NCI-H524 (cell line): ENCODE measurements around the gene P3H3.
"Not testable (repeated sequence)": the region's sequence is repeated elsewhere in the genome, so short reads cannot be mapped to it uniquely, and the experiment has no call there.

Source experiments
- DNase-seq, 2 experiments: peaks; one replicate each; lab custom pipeline; 2025; lab: John Stamatoyannopoulos, UW

Gene P3H3

DNA sequence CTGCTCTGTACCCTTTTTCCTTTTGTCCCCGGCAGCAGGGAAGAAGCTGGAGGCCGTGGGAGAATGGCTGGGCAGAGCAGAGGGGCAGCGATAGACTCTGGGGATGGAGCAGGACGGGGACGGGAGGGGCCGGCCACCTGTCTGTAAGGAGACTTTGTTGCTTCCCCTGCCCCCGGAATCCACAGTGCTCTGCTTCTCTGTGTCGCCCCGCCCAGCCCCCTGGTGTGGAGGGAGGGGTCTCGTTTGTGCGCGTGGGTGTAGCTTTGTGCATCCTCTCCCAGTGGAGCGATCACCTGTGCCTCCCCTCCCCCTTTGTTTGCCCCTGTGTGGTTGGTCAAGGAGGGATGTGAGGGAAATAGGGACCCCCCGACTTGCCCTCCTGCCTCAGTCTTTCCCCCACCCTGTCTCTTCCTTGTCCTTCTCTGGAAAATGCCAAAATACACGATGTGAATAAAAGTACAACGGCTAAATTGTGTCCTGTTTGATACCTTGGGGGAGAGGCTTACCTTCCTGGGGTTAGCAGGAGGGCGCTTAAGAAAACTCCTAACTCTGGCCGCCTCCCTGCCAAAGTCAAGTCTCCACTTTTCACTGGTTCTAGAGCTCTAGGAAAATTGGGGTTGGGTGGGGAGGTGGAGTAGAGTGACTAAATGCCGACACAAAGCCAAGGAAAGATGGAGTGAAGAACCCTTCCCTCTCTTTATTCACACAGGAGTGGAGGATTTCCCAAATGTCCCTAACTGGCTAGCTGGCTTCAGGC is 38.1 kb downstream of the P3H3 start:
- DNase-seq: no peak

DNA sequence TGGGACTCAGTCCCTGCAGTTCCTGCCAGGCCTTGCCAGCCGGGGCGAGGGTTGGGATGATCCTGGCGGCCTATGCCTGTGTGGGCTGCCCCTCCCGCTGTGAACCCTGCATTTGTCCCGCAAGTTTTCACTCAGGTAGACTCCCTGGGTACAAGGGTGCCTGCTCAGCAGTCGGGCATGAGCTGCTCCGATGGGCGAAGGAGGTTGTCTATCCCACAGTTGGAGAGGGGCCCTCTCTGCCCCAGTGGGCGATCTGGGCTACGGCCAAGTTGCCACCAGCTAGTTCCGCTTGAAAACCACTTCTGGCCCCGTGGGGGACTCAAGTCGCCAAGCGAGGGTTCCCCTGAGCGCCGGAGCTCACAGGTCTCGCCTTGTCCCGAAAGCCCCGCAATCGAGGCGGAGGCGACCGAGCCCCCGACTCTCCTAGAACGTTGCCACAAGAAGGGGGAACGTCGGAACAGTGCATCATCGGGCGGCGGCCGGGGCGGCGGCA is 38.8 kb downstream of the P3H3 start:
- DNase-seq: peak in 1 of 2 experiments; percentile 25

DNA sequence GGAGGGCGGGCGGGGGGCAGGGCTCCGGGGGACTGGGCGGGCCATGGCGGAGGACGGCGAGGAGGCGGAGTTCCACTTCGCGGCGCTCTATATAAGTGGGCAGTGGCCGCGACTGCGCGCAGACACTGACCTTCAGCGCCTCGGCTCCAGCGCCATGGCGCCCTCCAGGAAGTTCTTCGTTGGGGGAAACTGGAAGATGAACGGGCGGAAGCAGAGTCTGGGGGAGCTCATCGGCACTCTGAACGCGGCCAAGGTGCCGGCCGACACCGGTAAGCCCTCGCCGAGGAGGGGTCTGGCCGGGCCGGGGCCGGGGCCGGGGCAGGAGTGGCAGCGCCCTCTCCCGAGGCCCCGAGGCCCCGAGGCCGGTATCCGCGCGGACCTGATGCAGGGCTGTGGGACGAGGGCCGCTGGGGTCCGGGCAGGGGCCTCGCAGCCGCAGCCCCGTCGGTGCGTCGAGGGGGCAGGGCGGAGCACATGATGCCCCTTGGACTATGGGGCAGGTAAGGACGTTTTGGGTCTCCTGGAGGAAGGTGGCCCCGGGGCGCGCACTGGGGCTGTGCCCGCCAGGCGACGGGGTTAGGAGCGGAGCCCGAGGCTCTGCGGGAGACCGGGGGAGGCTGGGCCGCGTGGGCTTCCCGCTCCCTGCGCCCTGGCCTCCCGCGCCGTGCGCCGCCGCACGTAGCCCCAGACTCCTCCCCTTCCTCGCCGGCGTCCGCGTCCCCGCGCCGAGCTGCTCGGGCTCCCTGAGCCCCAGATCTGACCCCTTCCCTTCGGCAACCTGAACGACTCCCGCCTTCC is 39.4 kb downstream of the P3H3 start, which contains the start of gene TPI1:
TPI1 (plus strand) TSS at position 119 of the 798 bp plus-strand sequence; CDS start at position 155, 36 bp downstream.
- DNase-seq: peak in 1 of 2 experiments; percentile 68

DNA sequence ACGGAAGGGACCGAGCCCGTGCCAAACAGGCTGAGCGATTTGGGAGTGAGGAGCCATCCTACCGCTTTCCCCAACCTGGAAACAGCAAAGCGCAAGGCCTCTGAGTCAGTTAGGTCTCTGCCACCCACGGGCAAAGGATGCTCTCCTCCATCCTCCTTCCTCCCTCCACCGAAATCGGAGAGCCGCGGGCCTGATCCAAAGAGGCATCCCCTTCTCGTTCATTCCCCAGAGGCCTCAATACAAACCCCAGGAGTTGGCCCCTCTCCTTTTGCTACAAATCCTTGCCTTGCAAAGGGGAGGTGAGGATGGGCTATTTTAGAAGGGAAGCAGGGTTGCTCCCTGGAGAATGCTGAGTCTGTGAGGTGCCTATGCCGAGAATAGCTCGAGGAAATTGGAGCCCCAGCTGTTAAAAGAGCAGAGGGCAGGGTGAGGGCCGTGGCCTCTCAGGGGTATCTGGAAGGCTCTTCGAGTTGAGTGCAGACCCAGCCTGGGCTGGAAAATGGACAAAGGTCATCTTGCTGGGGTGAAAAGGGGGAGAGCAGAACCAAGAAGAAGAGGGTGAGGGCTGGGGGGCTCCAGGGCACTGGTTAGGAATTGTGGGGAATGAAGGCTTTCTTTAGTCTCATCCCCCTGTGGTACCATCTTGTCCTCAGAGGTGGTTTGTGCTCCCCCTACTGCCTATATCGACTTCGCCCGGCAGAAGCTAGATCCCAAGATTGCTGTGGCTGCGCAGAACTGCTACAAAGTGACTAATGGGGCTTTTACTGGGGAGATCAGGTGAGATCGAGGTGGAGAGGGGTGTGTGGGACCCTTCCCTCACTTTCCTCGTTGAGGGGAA is 40.2 kb downstream of the P3H3 start:
- DNase-seq: peak in 1 of 2 experiments; percentile 27

DNA sequence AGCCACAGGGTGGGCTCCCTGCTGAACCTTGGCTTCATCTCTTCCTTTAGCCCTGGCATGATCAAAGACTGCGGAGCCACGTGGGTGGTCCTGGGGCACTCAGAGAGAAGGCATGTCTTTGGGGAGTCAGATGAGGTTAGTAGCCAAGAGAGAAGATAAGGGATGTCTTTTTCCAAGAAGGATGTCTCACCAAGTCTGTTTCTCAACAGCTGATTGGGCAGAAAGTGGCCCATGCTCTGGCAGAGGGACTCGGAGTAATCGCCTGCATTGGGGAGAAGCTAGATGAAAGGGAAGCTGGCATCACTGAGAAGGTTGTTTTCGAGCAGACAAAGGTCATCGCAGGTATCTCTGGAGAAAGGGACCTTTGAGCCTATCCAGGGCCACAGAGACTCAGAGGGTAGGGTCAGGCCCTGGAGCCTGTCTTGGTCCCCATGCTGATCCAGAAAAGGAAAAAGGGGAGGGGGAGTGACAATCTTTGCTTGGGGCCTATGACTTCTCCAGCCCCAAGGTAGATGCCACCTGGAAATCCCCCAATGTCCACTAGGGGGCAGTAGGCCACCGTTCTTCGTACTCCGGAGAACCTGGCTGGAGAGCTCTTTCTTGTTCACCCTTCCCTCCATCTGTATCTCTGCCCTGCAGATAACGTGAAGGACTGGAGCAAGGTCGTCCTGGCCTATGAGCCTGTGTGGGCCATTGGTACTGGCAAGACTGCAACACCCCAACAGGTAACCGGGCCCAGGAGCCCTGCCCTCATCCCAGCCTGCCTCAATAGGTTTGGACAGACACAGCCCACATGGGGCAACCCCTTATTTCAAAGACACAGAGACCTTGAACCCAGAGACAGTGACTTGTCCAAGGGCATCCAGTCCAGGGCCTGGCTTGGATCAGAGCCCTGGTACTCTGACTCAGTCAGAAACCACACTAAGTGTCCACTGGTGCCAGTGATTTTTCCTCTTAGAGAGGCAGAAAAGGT is 41.1 kb downstream of the P3H3 start:
- DNase-seq: peak; percentile 56 to 76

DNA sequence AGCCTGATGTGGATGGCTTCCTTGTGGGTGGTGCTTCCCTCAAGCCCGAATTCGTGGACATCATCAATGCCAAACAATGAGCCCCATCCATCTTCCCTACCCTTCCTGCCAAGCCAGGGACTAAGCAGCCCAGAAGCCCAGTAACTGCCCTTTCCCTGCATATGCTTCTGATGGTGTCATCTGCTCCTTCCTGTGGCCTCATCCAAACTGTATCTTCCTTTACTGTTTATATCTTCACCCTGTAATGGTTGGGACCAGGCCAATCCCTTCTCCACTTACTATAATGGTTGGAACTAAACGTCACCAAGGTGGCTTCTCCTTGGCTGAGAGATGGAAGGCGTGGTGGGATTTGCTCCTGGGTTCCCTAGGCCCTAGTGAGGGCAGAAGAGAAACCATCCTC is 42.1 kb downstream of the P3H3 start:
- not testable (repeated sequence) for DNase-seq

DNA sequence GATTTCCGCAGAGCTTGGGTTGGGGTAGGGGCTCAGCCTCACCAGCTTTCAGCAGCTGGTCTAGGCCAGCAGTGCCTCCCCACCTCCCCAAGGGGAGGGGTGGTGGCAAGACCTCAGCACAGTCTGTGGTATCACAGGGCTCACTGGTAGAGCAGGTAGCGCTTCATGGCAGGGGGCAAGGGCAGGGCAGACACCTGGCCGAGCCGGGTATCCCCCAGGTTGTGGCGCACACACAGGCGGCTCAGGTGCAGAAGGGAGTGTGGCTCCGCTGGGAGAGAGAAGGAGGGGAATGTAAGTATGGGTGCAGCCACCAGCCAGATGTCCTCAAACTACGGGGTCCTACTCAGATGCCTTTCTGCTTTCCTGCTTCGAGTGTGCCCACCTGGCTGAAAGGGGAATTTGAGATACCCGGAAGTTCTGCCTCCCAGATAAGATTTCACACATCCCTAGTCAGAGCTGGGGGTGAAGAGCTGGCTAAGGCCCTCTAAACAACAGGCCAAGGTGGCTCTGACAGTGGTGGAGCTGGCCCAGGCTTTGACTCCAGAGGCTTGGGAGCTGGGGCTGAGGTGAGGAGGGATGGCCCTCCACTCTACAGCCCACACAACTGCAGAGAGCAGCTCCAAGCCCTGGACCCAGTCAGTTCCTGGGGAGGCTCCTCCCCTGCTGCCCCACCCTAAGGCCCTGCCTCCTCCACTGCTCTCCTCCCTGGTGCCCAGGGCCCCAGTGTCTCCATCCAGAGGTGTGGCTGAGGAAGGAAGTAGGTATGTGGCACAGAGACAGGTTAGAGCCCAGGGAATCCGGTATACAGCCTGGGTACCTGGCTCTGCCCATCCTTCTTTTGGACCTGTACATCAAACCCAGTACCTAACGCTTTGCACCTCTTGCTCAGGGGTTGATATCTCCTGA is 43.1 kb downstream of the P3H3 start:
- DNase-seq: peak in 1 of 2 experiments; percentile 40

DNA sequence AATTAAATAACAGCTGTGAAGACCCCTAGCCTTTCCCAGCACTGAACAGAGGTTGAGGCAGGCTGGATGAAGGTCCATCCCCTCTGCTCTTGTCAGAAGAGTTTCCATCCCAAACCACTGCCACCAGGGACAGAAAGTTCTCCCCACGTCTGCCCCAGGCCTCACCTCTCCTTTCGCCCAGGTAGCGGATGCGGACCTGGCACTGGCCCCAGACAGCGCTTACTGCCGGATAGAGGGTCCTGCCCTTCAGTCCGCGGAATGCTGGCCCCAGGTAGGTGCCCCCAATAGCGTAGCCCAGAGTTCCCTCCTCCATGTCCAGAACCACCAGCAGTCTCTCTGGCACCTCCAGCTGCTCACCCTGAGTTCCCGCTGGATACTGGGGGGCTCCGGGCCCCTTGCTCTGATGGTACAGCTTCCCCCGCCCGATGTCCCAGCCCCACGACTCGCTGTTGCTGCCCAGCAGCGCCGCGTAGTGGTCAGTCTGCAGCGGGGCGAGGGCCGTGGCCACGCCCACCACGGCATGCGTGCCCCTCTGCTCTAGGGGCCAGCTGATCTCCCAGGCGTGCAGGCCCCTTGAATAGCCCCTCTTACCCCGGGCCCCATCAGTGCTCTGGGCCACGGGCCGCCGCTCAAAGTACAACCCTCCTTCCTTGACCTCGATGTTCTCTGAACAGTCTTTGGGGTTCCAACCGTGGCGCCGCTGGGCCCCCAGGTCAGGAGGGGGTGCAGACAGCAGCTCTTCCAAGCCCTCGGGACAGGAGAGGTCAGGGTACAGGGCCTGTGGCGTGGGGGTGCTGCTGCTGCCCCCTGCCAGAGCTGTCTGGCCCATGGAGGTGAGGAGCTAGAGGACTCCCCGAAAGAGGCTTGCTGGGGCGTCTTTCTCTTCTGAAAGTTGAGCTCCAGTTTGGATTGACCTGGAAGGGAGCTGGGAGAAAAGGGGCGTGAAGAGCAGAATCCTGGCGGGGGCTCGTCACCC is 44.2 kb downstream of the P3H3 start:
- DNase-seq: peak; percentile 22 to 74

DNA sequence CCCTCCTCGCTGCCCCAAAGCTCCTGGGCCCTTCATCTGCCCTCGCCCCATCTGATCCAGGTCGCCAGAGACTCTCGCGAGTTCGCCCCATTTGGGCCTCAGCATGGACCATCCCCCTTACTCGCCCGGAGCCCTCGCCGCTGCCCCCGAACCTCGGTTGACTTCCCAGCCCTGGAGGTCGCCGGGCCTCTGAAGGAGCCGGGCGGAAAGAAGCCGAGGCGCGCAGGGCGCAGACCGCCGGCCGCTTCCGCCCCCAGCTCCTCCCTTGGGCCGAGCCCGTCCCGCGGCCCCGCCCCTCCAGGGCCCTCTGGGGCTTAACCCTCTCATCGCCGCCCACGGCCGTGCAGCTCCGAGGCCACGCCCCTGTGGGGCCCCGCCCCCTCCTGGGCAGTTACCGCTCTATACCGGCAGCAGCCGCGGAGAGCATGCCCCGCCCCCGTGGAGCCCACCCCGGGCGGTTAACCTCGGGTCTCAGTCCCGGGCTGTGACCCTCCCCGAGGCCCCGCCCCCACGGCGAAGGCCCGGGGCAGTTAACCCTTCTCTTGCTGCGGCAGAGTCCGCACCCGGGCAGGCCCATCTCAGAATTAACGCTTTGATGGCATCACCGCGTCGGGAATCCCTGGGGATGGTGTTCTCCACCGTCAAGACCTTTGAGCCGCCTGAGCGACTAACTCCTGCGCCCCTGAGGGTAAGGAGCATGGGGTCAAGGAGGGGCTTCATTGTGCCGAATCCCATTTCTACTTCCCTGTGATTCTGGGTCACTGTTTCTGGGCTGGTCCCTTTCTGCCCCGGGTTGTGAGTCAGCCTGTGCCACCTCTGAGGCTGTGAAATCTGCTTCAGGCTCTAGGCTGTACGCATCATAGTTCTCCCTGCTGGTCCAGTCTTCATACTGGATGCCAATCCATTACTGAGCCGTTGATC is 45.1 kb downstream of the P3H3 start, which contains the start of gene SPSB2:
SPSB2 (minus strand) TSS at position 210 of the 921 bp plus-strand sequence. CDS start 402 bp downstream, outside the sequence.
- DNase-seq: peak; percentile 78 to 91

DNA sequence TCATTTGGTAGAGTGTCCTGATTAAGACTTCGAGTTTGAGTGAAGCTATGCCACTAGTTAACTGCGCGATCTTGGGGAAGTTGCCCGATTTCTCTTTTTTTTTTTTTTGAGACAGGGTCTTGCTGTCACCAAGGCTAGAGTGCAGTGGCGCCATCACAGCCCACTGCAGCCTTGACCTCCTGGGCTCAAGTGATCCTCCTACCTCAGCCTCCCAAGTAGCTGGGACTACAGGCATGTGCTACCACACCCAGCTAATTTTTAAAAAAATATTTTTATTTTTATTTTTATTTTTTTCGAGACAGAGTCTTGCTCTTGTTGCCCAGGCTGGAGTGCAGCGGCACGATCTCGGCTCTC is 45.8 kb downstream of the P3H3 start:
- not testable (repeated sequence) for DNase-seq

DNA sequence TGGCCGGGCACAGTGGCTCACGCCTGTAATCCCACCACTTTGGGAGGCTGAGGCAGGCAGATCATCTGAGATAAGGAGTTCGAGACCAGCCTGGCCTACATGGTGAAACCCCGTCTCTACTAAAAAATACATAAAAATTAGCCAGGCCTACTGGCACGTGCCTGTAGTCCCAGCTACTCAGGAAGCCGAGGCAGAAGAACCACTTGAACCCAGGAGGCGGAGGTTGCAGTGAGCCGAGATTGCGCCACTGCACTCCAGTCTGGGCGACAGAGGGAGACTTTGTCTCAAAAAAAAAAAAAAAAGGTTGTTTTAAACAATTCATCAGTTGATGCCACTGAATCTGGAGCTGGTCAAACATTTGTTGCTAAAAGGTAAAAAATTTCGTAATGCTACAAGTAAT is 51.6 kb downstream of the P3H3 start:
- not testable (repeated sequence) for DNase-seq

DNA sequence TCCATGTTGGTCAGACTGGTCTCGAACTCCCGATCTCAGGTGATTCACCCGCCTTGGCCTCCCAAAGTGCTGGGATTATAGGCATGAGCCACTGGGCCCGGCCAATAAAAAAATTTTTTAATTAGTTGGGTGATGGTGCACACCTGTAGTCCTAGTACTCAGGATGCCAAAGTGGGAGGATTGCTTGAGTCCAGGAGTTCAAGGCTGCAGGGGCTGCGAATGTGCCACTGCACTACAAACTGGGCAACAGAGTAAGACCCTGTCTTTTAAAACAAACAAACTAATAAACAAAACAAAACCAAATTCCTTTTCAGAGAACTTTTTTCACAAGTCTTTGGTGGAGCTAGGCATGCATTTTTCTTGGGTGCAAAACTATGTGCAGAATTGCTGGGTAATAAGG is 55.0 kb downstream of the P3H3 start:
- DNase-seq: no peak

DNA sequence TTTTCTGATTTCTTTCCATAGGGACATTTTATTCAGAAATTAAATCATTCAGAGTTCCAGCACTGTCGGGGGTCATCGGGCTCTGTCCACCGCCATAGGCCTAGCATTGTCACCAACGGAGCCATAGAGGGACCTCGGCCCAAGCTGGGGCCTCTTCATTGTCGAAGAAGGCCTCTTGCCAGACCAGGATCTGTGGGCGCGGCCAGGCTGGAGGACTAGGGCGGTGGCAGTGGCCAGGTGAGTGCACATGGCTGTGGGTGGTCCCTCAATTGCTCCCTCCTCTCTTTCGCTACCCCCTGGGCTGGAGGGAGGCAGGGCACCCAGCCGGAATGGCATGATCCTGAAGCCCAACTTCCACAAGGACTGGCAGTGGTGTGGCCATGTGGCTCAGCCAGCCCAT is 55.5 kb downstream of the P3H3 start:
- DNase-seq: no peak

DNA sequence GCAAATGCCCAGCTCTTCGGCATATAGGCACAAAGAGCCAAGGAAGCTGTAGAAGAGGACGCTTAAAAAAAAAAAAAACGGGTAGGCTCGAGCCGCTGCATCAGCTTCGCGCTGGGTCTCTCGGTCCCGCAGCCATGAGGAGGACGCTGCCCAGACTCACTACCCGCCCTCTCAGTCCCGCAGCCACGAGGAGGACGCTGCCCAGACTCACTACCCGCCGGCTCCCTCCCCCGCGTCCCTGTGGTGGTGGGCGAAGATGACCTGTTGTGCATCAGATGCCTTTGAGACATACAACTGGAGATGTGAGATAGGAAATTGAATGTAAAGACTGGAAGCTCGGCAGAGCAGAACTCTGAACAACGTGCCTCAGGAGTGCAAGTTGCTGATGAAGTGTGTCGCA is 56.3 kb downstream of the P3H3 start:
- no peak for DNase-seq

DNA sequence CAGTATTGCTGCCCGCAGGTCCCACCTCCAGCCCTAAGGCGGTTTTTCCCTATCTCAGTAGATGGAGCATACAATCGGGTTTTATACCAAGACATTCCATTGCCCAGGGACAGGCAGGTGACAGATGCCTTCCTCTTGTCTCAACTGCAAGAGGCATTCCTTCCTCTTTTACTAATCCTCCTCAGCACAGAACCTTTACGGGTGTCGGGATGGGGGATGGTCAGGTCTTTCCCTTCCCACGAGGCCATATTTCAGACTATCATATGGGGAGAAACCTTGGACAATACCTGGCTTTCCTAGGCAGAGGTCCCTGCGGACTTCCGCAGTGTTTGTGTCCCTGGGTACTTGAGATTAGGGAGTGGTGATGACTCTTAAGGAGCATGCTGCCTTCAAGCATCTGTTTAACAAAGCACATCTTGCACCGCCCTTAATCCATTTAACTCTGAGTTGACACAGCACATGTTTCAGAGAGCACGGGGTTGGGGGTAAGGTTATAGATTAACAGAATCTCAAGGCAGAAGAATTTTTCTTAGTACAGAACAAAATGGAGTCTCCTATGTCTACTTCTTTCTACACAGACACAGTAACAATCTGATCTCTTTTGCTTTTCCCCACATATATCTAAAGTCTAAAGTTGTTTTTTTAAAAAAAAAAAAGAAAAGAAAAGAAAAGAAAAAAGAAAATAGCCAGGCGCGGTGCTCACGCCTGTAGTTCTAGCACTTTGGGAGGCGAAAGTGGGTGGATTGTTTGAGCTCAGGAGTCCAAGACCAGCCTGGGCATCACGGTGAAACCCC is 58.2 kb downstream of the P3H3 start:
- DNase-seq: peak in 1 of 2 experiments; percentile 65

DNA sequence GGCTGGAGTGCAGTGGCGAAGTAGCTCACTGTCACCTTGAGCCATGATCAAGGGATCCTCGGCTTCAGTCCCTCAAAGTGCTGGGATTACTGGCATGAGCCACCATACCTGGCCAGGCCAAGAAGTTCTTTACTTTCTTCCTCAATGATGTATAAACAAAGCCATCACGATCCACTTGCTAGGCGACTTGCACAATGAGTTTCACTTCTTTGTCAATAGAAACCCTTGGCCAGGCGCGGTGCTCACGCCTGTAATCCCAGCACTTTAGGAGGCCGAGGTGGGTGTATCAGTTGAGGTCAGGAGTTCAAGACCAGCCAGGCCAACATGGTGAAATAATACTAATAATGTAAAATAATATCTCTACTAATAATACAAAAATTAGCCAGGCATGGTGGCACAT is 59.3 kb downstream of the P3H3 start:
- no peak for DNase-seq

DNA sequence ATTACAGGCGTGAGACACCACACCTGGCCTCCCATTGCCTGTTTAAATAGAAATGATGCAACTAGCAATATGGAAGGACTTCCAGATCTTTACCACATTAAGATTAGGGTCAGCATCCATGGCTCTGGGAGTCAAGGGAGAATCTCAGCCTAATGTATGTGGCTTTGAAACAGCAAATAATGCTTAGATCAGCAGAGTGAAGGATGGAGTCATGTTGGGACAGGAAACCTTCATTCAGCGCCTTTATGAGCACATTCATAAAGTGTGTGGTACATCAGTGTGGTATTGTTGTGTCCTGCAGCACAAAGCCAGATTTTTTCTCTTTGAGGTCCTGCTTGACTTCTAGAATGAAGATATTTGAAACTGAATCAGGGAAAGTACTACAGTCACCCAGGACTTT is 60.2 kb downstream of the P3H3 start:
- no peak for DNase-seq
